Measurements from ENCODE around the gene MATN1.

- no peak for TF ChIP-seq CTCF (IDR thresholded peaks at IDR 0.05)
- TF ChIP-seq SREBF2 (IDR thresholded peaks at IDR 0.05), result no peak
- no peak for TF ChIP-seq CBX2 (IDR thresholded peaks at IDR 0.05; ENCODE audit: borderline replicate concordance, low read depth)
- TF ChIP-seq RFX5 (IDR thresholded peaks at IDR 0.05), result no peak
- TF ChIP-seq SMC3 (IDR thresholded peaks at IDR 0.05), result no peak
- TF ChIP-seq POLR2A (IDR thresholded peaks at IDR 0.05; ENCODE audit: low read length), result no peak
- no peak for TF ChIP-seq CEBPB (IDR thresholded peaks at IDR 0.05)
- no peak for TF ChIP-seq REST (IDR thresholded peaks at IDR 0.05)
- TF ChIP-seq HOXA7 (CRISPR knock-in tag; IDR thresholded peaks at IDR 0.05), result no peak
- TF ChIP-seq TP53 (CRISPR knock-in tag; IDR thresholded peaks at IDR 0.05), result no peak
- no peak for TF ChIP-seq MAZ (IDR thresholded peaks at IDR 0.05; ENCODE audit: borderline replicate concordance, low read depth, low read length)
Observed at GRCh38 chr1:30745834-30746208, 22.4 kb upstream of the MATN1 start.
